ENCODE results near the gene FCHSD1. TPM values are rescaled to one million over a fixed set of nuclear protein-coding genes. Genes with fewer than 3 reads are reported as not detected.

FCHSD1 gene
- total RNA-seq, 1 donor: 22.4 TPM

DNA sequence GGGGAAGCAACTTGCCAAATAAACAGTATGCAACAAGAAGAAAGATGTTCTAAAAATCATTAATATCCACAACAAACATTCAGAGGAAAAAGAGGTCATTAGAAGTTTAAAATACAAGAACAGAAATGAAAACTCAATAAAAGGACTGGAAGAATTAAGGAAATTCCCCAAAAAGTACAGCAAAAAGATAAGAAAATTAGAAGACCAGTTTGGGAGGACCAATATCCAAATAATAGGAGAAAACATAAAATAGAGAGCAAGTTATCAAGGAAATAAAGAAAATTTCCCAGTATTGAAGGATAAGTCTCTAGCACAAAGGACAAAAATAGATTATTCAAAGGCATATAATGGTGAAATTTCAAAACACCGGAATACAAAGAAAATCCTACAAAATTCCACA is 54.4 kb downstream of the FCHSD1 start:
- no peak overlapping the region for H3K4me3 ChIP-seq (ENCODE audit: insufficient read depth, low read length)
- H3K27ac ChIP-seq (ENCODE audit: low read depth, low read length): no peak overlapping the region
- H2AFZ ChIP-seq (ENCODE audit: low read length): no peak overlapping the region
- no peaks in the 10 kb centered on the region for H4K20me1 ChIP-seq (ENCODE audit: insufficient read depth, low read length)
- H3K79me2 ChIP-seq (ENCODE audit: insufficient read depth, low read length): peaks cover 72% of the 10 kb centered on the region
- peaks cover 12% of the 10 kb centered on the region for H3K4me1 ChIP-seq (ENCODE audit: insufficient read depth, low read length)
- no peaks in the 10 kb centered on the region for H3K27me3 ChIP-seq (ENCODE audit: insufficient read depth, low read length)
- no peak overlapping the region for H3K4me2 ChIP-seq (ENCODE audit: insufficient read depth, low read length)
- H3K9me3 ChIP-seq (ENCODE audit: low read depth, low read length): no peaks in the 10 kb centered on the region
- no peak for DNase-seq (ENCODE audit: insufficient read length, low spot score, missing footprints)
- TF ChIP-seq, protein P1, sequence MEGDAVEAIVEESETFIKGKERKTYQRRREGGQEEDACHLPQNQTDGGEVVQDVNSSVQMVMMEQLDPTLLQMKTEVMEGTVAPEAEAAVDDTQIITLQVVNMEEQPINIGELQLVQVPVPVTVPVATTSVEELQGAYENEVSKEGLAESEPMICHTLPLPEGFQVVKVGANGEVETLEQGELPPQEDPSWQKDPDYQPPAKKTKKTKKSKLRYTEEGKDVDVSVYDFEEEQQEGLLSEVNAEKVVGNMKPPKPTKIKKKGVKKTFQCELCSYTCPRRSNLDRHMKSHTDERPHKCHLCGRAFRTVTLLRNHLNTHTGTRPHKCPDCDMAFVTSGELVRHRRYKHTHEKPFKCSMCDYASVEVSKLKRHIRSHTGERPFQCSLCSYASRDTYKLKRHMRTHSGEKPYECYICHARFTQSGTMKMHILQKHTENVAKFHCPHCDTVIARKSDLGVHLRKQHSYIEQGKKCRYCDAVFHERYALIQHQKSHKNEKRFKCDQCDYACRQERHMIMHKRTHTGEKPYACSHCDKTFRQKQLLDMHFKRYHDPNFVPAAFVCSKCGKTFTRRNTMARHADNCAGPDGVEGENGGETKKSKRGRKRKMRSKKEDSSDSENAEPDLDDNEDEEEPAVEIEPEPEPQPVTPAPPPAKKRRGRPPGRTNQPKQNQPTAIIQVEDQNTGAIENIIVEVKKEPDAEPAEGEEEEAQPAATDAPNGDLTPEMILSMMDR (IDR thresholded peaks at IDR 0.05; ENCODE audit: extremely low read depth, low read depth, low read length): no peak
- no peaks in the 10 kb centered on the region for H3K36me3 ChIP-seq (ENCODE audit: insufficient read depth, low read length)

GRCh38 chr5:141590127-141590526 is 61.1 kb downstream of the FCHSD1 start:
- Histone ChIP-seq H3K4me3 (ENCODE audit: insufficient read depth, low read length) (no peak overlapping the region), H3K27ac (ENCODE audit: low read depth, low read length) (no peak overlapping the region), H3K79me2 (ENCODE audit: insufficient read depth, low read length) (peaks cover 63% of the 10 kb centered on the region)

More at GRCh38 chr5:141590127-141590526, 61.1 kb downstream of the FCHSD1 start:
- DNase-seq (ENCODE audit: insufficient read length, low spot score, missing footprints): no peak
- Histone ChIP-seq H3K27me3 (ENCODE audit: insufficient read depth, low read length) (no peaks in the 10 kb centered on the region), H3K4me1 (ENCODE audit: insufficient read depth, low read length) (no peaks in the 10 kb centered on the region), H3K36me3 (ENCODE audit: insufficient read depth, low read length) (peaks cover 19% of the 10 kb centered on the region), H4K20me1 (ENCODE audit: insufficient read depth, low read length) (peaks cover 6% of the 10 kb centered on the region), H3K9me3 (ENCODE audit: low read depth, low read length) (no peaks in the 10 kb centered on the region), H3K4me2 (ENCODE audit: insufficient read depth, low read length) (no peak overlapping the region), H2AFZ (ENCODE audit: low read length) (no peak overlapping the region)
- TF ChIP-seq, protein P1 (IDR thresholded peaks at IDR 0.05; ENCODE audit: extremely low read depth, low read depth, low read length): no peak

Other genes with a start within 250 kb of the FCHSD1 start
- gene PCDHGA9, start 248.6 kb downstream of the FCHSD1 start, total RNA-seq: 6.2 and 6.5 TPM in 2 replicates
- 6.2 and 8.0 TPM in 2 replicates for gene PCDHGB6, start 243.4 kb downstream of the FCHSD1 start, total RNA-seq
- gene PCDHGA10, start 238.4 kb downstream of the FCHSD1 start, total RNA-seq: 23.2 and 24.8 TPM in 2 replicates
- 18.5 and 19.2 TPM in 2 replicates for gene PCDHGB7, start 233.7 kb downstream of the FCHSD1 start, total RNA-seq
- 12.3 and 16.5 TPM in 2 replicates for gene PCDHGA11, start 230.4 kb downstream of the FCHSD1 start, total RNA-seq
- 20.6 and 33.6 TPM in 2 replicates for gene PCDHGA12, start 220.9 kb downstream of the FCHSD1 start, total RNA-seq
- 59.4 and 91.3 TPM in 2 replicates for gene PCDHGC3, start 175.5 kb downstream of the FCHSD1 start, total RNA-seq
- gene PCDHGC4, start 166.4 kb downstream of the FCHSD1 start, total RNA-seq: 2.9 and 3.8 TPM in 2 replicates
- 3.6 and 5.3 TPM in 2 replicates for gene PCDHGC5, start 162.3 kb downstream of the FCHSD1 start, total RNA-seq
- 18.5 and 19.2 TPM in 2 replicates for gene DIAPH1, start 32.4 kb downstream of the FCHSD1 start, total RNA-seq
- gene HDAC3, start 14.6 kb downstream of the FCHSD1 start, total RNA-seq: 47.8 and 50.4 TPM in 2 replicates
- 4.4 and 5.1 TPM in 2 replicates for gene RELL2, start 14.4 kb downstream of the FCHSD1 start, total RNA-seq
- gene ARAP3, start 30.8 kb upstream of the FCHSD1 start, total RNA-seq: 2.1 and 2.2 TPM in 2 replicates
- gene PCDH1, start 227.0 kb upstream of the FCHSD1 start, total RNA-seq: 0.29 and 1.4 TPM in 2 replicates

Data from osteoblast (primary cell).